ENCODE results near the gene GSG1L. TPM values are rescaled to one million over a fixed set of nuclear protein-coding genes. Genes with fewer than 3 reads are reported as not detected.
"Not testable (repeated sequence)": the region's sequence is repeated elsewhere in the genome, so short reads cannot be mapped to it uniquely, and the experiment has no call there.

Gene GSG1L
- total RNA-seq, 1 donor from 2014 or later: not detected

DNA sequence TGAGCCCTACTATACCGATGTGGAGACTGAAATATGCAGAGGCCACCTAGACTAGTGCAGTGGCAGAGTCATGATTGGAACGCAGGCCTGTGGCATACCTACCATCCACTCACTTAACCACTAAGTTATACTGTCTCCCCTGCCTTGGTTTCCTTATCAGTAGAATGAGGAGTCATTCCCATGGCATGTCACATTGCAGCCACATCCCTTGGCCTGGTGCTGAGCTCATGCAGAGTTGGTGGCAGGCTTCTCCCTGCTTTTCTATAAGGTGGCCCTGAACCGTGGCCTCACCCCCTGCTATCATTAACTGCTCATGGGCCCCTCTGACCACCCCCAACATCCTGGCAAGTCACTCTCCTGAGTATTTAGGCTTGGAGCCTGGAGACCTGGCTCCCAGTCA, 301.1 kb downstream of the GSG1L start:
- no peak for DNase-seq (ENCODE audit: low spot score)

DNA sequence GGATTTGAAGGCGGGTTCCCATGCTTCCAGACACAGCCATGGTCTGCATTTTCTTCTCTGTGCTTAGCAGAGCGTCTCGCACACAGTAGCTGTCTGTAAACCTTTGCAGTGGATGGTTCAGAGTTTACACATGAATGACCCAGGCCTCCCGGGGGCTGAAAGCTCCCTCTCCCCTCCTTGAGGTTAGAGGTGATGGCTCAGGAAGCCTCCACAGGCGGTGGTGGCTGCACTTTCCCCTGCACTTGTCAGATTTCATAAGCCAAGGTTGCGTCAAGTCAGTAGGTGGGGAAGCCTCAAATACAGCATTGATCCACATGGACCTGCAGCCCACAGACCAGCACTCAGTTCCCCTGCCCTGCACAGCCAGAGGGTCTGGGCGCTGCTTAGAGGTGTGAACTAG, 301.7 kb downstream of the GSG1L start:
- DNase-seq (ENCODE audit: low spot score): no peak

DNA sequence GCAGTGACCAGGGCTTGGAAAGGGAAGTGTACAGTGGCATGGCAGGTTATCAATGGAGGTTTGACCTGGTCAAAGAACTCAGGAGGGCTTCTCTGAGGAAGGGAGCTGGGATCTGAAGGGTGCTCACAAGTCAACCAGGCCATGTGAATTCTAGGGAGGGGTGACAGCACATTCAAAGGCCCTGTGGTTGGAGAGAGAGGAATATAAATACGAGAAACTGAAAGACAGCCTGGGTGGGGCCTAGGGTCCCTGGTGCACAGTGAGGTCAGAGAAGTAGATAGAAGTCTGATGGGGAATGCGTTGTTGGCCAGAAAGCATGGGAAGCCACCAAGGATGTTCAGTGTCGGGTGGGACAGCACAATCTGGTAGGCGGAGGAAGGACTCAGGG, 302.7 kb downstream of the GSG1L start:
- DNase-seq (ENCODE audit: low spot score): no peak

DNA sequence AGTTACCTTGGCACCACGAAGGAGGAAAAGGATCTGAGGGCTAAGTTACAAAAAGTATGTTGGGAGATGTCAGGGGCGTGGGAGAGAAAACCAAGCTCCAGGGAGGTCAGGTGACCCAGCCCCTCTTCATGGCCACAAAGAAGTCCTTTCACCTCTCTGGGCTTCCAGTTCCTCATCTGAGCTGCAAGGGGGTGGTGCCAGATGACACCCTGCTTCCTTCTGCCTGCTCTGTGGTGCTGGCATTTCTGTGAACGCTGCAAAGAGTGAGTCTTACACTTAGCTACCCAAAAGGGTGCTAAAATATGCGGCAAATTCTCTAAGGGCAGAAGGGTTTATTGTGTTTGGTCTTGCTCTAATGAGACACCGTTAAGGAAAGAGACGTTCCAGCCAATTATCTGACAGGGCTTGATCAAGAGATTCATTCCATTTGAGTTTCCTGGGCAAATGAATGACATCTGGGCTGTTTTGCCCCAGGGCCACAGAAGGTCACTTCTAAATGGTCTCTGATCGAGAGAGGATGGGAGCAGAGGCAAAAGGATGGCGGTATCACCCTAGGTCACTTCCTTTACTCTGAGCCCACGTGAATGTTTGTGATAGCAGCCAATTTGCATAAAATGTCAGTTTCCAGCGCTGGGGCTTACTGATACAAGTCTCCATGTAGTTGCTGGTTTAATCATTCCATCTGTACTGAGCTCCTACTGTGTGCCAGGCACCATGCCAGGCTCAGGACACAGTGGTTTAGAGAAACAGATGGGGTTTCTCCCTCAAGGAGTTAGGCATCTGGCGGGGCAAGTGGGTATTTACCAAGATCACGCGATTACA, 303.3 kb downstream of the GSG1L start:
- DNase-seq (ENCODE audit: low spot score): no peak

DNA sequence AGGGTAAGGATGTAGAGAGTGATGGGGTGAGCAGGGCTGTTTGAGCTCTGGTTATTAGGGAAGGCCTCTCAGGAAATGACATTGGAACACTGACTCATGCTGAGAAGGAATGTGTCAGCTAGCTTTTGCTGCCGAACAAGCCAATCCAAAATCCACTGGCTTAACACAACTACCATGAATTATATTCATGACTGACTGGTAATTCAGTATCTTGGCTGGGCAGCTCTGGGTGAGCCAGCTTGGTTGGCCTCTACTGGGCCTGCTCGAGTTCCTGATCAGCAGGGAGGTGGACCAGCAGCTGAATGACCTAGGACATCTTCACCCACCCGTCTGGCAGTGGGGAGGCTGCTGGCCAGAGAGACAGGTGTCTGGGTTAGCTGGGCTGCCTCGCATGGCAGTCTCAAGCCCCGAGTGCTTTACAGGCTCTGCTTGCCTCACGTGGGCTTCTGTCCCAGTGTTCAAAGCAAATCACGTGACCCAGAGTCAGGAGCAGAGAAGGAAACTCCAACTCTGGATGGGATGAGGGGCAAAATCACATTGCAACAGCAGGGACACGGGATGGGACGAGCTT, 304.1 kb downstream of the GSG1L start:
- DNase-seq (ENCODE audit: low spot score): no peak

DNA sequence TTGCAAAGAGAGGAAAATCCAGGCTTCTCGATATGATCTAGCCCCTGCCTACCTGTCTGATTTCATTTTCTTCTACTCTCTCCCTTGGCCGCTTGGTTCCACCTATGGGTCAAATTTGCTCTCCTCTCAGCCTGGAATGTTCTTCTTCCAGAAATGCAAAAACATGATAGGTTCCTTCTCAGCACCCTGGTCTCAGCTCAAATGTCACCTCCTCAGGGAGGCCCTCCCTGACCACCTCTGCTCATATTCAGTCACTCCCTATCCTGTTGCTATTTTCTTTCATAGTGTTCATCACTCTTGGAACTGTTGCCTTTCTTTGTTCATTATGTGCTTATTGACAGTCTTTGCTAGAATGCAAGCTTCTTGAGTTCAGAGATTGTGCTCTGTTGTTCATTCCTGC, 305.0 kb downstream of the GSG1L start:
- DNase-seq (ENCODE audit: low spot score): no peak

DNA sequence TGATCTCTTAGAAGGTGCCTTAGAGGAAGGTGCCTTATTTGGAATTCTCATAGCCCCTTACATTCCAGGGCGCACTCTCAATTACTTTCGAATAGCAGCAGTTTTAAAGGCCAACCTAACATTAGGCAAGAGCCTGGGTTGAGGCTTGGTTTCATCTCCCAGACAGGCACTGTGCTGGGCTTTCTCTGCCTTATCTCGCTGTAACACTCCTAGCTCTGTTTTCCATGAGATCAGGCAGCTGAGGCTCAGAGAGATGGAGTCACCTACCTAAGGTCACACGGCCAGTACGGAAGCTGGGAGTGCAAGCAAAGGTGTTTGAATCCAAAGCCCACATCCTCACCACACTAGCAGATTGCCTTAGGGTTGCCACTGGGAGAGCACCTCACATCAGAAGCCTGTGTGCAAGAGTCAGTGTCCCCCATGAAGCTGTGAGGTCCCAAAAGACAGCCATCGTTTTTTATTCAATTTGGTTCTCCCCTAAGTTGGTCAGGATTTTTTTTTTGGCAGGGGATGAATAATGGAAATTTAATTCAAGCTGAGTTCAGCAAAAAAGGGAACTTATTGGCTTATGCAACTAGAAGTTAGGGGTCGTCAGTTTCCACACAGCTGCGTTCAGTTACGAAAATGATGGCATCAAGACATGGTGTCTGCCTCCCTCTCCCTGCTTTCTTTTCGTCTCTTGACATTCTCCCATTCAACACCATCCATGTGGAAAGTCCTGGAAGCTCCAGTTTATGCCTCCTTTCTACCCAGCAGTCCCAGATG, 307.1 kb downstream of the GSG1L start:
- DNase-seq (ENCODE audit: low spot score): no peak

DNA sequence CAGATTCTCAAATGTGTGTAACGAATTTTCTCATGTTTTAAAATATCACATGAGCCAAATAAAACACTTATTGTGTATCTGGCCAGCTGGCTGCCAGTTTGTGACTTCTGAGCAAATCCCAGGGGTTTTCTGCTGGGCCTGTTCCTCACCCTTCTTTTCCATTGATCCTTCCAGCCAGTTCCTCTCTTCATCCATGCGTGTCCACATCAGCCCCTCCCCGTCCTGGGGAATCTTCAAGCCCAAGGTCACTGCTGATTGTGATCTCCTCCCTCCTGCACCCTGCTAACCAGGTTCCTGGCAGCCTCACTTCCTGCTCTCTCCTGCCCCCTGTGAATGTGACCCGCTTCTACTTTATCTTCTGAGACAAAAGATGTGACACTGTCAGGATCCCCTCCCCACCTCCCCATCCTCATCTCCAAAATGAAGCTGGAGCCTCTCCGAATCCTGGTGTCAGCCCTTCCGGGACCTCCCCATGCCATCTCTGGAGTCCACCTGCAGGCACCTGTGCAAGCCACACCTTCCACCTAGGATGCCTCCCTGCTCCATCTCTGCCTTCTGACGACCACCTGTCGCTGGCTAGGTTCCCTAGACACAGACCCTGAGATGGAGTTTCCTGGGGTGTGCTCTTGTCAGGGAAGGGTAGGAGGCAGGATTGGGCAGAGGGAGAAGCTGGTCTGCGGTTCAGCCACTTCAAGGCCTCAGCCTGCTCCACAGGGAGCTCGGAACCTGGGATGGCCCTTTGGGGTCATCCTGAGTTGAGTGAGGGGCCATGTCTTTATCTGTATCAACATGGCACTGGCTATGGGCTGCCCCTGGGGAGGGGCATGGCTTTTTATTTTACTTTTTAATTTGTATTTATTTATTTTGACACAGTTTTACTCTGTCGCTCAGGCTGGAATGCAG, 308.5 kb downstream of the GSG1L start:
- DNase-seq (ENCODE audit: low spot score): no peak

DNA sequence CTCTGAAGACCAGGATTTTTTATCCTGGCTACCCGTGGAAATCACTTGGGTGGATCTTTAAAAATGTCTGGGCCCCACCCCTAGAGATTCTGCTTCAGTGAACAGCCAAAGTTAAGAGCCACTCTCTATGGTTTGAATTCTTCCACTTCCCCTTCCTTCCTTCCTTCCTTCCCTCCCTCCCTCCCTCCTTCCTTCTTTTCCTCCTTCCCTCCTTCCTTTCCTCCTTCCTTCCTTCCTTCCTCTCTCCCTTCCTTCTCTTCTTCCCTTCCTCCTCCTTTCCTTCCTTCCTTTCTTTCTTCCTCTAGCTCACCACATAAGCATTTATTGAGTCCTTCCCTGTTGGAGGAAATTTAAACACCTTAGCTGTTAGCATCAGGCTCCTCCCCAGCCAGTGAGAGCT, 310.0 kb downstream of the GSG1L start:
- DNase-seq (ENCODE audit: low spot score): no peak

DNA sequence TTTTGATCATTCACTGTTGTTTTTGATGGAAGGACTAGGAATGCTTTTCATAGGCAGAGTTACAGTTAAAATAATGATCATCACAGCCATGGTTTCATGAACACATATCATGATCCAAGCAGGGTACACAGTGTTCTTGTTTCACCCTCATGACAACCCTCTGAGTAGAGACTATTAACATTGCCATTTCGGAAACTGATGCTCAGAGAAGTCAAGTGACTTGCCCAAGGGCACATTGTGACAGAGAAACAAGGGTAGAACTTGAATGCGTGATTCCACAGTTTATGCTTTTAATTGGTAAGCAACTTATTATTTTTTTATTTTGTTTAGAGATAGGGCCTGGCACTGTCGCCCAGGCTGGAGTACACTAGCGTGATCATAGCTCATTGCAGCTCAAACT, 311.3 kb downstream of the GSG1L start:
- no peak for DNase-seq (ENCODE audit: low spot score)

DNA sequence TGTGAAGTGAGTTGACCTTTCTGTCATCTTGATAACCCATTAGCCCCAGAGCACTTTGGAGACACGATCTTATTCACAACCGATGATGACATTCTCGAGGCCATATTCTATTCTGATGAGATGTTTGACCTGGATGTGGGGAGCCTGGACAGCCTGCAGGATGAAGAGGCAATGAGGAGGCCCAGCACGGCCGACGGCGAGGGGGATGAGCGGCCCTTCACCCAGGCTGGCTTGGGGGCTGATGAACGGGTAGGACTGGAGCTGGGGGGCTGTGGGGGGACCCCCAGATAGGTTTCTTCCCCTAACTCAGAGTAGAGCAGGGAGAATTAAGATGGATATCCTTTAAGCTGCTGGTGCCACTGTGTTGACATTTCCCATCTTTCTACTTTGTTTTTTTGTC, 311.8 kb downstream of the GSG1L start:
- no peak for DNase-seq (ENCODE audit: low spot score)

DNA sequence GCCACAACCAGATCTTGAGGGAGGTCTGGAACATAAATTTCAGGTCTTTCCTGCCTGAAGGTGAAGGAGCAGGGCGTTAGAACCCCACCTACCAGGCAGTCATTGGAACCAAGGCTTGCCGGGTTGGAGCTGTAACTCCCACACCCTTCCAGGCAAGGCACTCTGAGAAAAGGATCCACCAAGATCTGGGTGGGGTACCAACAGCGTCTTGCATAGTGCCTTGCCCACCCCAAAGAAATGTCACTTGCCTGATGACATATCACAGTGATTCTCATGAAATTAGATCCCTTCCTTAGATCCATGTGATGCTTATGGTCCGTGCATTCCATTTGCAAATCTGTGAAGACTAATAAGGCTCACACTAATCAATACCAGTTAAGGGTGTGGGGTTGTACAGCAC, 312.3 kb downstream of the GSG1L start:
- DNase-seq (ENCODE audit: low spot score): no peak

DNA sequence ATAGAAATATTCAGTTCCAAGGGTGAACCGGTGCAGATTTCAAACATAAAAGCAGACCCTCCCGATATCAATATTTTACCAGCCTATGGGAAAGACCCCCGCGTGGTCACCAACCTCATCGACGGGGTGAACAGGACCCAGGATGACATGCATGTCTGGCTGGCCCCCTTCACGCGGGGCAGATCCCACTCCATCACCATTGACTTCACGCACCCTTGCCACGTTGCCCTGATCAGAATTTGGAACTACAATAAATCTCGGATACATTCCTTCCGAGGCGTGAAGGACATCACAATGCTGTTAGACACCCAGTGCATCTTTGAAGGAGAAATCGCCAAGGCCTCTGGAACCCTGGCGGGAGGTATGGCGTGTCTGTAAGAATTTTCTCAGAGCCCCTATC, 313.6 kb downstream of the GSG1L start:
- DNase-seq (ENCODE audit: low spot score): no peak

DNA sequence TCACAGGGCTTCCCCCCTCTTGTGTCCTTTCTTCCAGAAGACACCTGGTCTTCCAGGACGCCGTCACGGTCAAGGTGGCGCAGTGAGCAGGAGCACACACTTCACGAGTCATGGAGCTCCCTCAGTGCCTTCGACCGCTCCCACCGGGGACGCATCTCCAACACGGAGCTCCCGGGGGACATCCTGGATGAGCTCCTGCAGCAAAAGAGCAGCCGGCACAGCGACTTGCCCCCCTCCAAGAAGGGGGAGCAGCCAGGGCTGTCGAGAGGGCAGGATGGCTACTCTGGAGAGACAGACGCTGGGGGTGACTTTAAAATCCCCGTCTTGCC, 314.0 kb downstream of the GSG1L start:
- no peak for DNase-seq (ENCODE audit: low spot score)

DNA sequence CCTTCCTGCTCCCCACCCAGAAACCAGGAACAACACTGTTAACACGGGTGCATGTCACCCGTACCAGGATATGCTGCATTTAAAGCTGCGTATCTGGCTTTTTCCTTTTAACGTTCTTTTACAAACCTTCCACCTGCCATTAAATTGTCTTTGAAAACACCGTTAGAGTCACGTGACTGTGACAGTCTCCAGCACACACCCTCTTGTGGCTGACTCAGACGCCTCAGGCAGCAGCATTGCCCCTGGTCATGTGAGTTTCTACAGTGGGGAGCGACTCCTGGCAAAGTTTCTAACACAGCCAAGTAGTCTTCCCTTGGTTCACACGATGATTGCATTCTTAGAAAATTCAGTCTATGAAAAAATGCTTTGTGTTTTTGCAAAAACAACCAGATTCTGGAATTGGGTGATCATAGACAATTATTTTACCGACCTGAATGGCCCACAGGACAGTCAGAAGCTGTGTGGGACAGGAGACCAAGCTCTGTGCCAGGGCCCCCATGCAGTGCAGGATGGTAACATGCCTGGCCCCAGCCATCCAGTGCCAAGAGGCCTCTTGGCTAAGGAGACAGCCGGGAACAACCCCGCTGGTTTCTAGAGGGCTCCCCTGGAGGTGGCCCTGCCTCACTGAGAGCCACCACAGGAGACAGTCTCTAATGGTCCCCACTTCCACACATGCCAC, 314.5 kb downstream of the GSG1L start:
- DNase-seq (ENCODE audit: low spot score): no peak

DNA sequence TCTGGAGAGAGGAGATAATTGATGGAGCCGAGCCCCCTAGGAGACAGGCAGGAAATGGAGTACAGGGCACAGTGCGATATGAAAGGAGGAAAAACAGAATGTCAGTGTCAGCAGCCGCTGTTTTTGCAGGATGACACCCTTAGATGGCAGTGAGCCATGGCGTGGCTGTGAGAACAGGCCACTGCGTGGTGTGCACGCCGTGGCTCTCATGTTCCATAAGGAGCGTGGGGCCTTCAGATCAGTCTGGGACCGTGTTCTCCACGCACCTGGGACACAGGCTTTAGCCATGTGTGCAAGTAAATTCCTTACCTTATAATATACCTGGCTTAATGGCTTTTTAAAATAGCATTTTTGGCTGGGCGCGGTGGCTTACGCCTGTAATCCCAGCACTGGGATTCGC, 315.6 kb downstream of the GSG1L start:
- no peak for DNase-seq (ENCODE audit: low spot score)

DNA sequence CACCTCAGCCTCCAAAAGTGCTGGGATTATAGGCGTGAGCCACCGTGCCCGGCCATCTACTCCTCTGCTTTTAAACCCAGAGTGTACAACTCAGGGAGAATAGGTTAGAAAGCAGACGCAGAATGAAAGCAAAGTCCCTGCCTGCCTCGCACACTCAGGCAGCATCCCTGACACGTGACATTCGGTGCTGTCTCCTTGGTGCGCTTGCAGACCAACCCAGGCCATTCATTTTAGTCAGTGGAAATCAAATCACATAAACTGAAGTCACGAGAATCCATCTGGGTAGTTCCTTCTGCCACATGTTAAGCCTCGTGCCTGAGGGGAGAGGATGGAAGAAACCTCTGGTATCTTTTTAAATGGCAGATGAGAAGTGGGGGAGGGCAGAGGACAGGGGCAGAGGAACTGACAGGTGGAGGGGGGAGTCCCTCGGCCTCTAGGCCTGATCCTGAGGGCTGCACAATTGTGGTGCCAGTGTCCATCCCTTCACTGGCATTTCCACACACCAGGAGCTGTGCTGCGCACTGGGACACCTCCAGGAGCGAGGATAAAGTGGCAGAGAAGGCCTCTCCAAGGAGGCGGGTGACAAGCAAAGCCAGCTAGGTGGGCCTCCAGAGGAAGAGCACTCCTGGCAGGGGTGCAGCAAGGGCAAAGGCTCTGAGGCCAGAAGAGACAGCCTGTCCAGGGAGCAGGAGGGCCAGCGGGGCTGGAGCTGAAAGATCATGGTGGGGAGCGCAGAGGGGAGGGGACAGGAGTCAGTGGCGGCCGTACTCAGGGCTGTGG, 317.2 kb downstream of the GSG1L start:
- no peak for DNase-seq (ENCODE audit: low spot score)

DNA sequence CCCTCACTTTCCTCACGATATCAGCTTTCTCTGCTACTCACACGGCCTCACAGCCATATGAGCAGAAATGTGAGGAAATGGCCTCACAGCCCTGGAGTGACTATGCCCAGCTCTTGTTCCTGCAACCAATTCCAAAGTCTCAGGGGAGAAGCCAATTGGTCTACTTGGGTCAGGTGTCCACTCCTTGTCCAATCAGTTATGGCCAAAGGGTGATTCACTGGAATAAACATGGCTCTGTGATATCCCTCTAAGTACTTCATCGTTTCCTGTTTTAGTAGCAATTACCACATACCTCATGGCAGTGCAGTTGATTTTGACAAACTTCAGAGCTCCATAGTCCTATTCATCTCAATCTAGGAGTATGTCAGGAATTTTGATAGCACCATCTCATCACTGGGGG, 318.2 kb downstream of the GSG1L start:
- no peak for DNase-seq (ENCODE audit: low spot score)

DNA sequence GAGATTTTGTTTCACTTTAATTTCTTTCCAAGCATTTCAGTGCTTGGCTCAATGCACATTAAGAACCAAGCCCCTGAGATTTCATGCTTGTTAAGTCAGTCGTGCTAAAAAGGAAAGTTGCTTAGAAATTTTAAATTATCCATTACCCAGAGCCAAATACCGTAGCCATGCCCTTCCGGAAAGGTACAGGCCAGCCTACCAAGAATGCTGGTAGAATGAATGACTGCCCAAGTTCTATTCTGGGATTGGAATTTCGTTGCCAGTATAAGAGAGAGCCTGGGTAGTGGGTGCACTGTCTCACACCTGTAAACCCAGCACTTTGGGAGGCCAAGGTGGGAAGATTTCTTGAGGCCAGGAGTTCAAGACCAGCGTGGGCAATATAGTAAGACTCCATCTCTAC, 319.6 kb downstream of the GSG1L start:
- no peak for DNase-seq (ENCODE audit: low spot score)

DNA sequence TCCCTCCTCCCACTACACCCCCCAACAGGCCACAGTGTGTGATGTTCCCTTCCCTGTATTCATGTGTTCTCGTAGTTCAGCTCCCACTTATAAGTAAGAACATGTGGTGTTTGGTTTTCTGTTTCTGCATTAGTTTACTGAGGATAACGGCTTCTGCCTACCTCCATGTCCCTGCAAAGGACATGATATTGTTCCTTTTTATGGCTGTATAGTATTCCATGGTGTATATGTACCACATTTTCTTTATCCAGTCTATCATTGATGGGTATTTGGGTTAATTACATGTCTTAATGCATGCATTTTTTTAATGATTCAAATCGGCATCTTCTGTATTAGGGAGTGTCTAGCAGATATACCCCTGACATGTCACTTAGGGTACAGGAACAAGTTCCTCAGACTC, 320.5 kb downstream of the GSG1L start:
- not testable (repeated sequence) for DNase-seq (ENCODE audit: low spot score)

Measured in mesenteric fat pad (tissue), 1 donor.